Glutamatergic neuron (in vitro differentiated cells): Measurements from ENCODE around the gene PYHIN1. TPM values are rescaled to one million over a fixed set of nuclear protein-coding genes. Genes with fewer than 3 reads are reported as not detected.

Source experiments
- DNase-seq: peaks from one replicate; pipeline ENCODE4 v3.0.0; 2022
- H3K27ac Mint-ChIP-seq: one replicate; pipeline ENCODE4 v1.8.0; 2020; ENCODE audit warnings: mild to moderate bottlenecking, mixed read lengths, inconsistent platforms; ENCODE audit not compliant: unreplicated experiment
- H3K27me3 Mint-ChIP-seq: one replicate; pipeline ENCODE4 v1.8.0; 2020; ENCODE audit warnings: mild to moderate bottlenecking, moderate library complexity, mixed read lengths, inconsistent platforms; ENCODE audit not compliant: unreplicated experiment
- H3K36me3 Mint-ChIP-seq: one replicate; pipeline ENCODE4 v1.8.0; 2020; ENCODE audit warnings: mild to moderate bottlenecking, mixed read lengths, inconsistent platforms; ENCODE audit not compliant: unreplicated experiment
- H3K4me1 Mint-ChIP-seq: one replicate; pipeline ENCODE4 v1.8.0; 2020; ENCODE audit warnings: mild to moderate bottlenecking, low read depth, mixed read lengths, inconsistent platforms; ENCODE audit not compliant: unreplicated experiment
- H3K4me3 Mint-ChIP-seq: one replicate; pipeline ENCODE4 v1.8.0; 2020; ENCODE audit warnings: mild to moderate bottlenecking, mixed read lengths, inconsistent platforms; ENCODE audit not compliant: unreplicated experiment
- H3K9me3 Mint-ChIP-seq: one replicate; pipeline ENCODE4 v1.8.0; 2020; ENCODE audit warnings: mild to moderate bottlenecking, moderate library complexity, mixed read lengths, inconsistent platforms; ENCODE audit not compliant: unreplicated experiment
- CTCF ChIP-seq: fragments of 200-600 bp; sonication (generic); IDR thresholded peaks from one replicate; pipeline ENCODE4 v1.5.0; 2021; ENCODE audit not compliant: partially characterized antibody, unreplicated experiment
- total RNA-seq: library from RNA; stranded (reverse); fragmentation: NEBNext Ultra II Directional; extraction: Animal tissue kit (Norgen Biotek cat#: 25700); gene quantifications from one replicate; pipeline ENCODE4 v1.2.1, GENCODE V29; 2021; ENCODE audit not compliant: unreplicated experiment

The PYHIN1 gene
- total RNA-seq, 1 donor from 2014 or later = not detected

GRCh38 chr1:158998037-158998780, 66.9 kb downstream of the PYHIN1 start:
- H3K27ac Mint-ChIP-seq = no peak overlapping the region
- H3K36me3 Mint-ChIP-seq = no peaks in the 10 kb centered on the region
- peak overlapping the region; percentile 83 for H3K4me3 Mint-ChIP-seq
- TF ChIP-seq CTCF = no peak
- H3K9me3 Mint-ChIP-seq = no peaks in the 10 kb centered on the region
- DNase-seq = no peak
- peaks cover 1% of the 10 kb centered on the region for H3K27me3 Mint-ChIP-seq
- peaks cover 15% of the 10 kb centered on the region for H3K4me1 Mint-ChIP-seq

- Mint-ChIP-seq H3K9me3 (no peaks in the 10 kb centered on the region), H3K27ac (no peak overlapping the region), H3K27me3 (peaks cover 1% of the 10 kb centered on the region), H3K36me3 (no peaks in the 10 kb centered on the region), H3K4me3 (peak overlapping the region; percentile 83), H3K4me1 (peaks cover 15% of the 10 kb centered on the region)
- peak; percentile 98 for TF ChIP-seq CTCF
- DNase-seq = no peak
These were observed 67.4 kb downstream of the PYHIN1 start for GRCh38 chr1:158998781-158999161.

GRCh38 chr1:158999316-159000069, 68.1 kb downstream of the PYHIN1 start:
- peaks cover 15% of the 10 kb centered on the region for H3K4me1 Mint-ChIP-seq
- no peaks in the 10 kb centered on the region for H3K36me3 Mint-ChIP-seq
- H3K4me3 Mint-ChIP-seq = peak overlapping the region; percentile 83
- peak; percentile 23 for DNase-seq
- peak overlapping the region; percentile 39 for H3K27ac Mint-ChIP-seq
- no peak for TF ChIP-seq CTCF
- H3K9me3 Mint-ChIP-seq = no peaks in the 10 kb centered on the region
- H3K27me3 Mint-ChIP-seq = peaks cover 1% of the 10 kb centered on the region

GRCh38 chr1:159000070-159000409, 68.7 kb downstream of the PYHIN1 start:
- Mint-ChIP-seq H3K27ac (no peak overlapping the region), H3K36me3 (no peaks in the 10 kb centered on the region), H3K27me3 (peaks cover 1% of the 10 kb centered on the region), H3K9me3 (no peaks in the 10 kb centered on the region), H3K4me1 (peaks cover 15% of the 10 kb centered on the region), H3K4me3 (peak overlapping the region; percentile 83)
- no peak for DNase-seq
- no peak for TF ChIP-seq CTCF

- Mint-ChIP-seq H3K4me3 (no peak overlapping the region), H3K36me3 (no peaks in the 10 kb centered on the region), H3K4me1 (peaks cover 16% of the 10 kb centered on the region), H3K27ac (no peak overlapping the region), H3K27me3 (peaks cover 1% of the 10 kb centered on the region), H3K9me3 (no peaks in the 10 kb centered on the region)
- DNase-seq = no peak
- no peak for TF ChIP-seq CTCF
These were observed 69.3 kb downstream of the PYHIN1 start for GRCh38 chr1:159000625-159001024.
